ENCODE results near the gene ARSB.

ARSB gene

DNA sequence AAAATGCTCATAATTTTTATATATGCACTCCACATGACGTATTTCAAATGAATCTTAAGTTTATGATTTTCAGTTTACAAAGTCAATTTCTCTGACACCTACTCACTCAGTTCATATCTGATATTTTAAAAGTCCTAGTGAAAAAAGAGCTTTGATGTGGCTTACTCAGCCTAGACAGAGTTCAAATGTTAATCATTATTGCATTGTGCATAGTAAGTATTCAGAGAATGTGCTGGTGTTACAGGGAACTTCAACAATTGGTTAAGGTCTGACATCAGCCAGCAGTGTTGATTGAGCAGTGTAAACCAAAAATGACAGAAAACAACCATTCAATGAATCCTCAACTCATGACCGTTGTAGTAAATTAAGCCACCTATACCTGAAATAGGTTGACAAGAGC lies 189.4 kb downstream of the ARSB start:
- no peaks in the 10 kb centered on the region for H3K4me1 ChIP-seq (ENCODE audit: insufficient read depth, low read length)
- H3K9ac ChIP-seq (ENCODE audit: low read length) = no peak overlapping the region
- no peak overlapping the region for H3K27ac ChIP-seq (ENCODE audit: low read depth, low read length)
- H3K27me3 ChIP-seq (ENCODE audit: control insufficient read depth in 1 of 2, insufficient read depth in 2 of 2, low read length in 2 of 2) = no peaks in the 10 kb centered on the region
- H3K4me3 ChIP-seq (ENCODE audit: low read depth in 1 of 2, low read length in 2 of 2) = no peak overlapping the region
- no peaks in the 10 kb centered on the region for H3K9me3 ChIP-seq (ENCODE audit: low read length)
- no peaks in the 10 kb centered on the region for H3K36me3 ChIP-seq (ENCODE audit: insufficient read depth, low read length)

DNA sequence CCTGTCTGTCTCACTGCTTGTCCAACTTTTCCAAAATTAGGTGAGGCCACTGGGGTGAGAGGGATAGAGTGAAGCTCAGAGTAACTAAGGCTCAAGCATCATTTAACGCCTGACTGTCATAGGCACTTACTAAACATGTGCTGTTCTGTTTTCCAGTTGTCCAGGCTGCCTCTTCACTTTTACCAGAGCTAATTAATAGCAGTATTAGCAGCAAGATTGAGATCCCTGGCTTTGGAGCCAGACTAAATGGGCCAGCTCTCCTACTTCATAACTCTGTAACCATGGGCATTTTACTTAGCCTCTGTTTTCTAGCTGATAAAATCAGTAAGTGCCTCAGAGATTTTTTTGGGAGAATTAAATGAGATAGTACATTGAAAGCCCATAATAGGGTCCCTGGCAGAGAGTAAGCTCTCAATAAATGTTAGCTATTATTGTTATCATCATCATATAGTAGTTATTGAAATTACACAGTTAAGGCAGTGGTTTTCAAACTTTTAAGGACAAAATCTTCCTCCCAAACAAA lies 190.4 kb downstream of the ARSB start:
- H3K27me3 ChIP-seq (ENCODE audit: control insufficient read depth in 1 of 2, insufficient read depth in 2 of 2, low read length in 2 of 2) = no peaks in the 10 kb centered on the region
- no peak overlapping the region for H3K4me3 ChIP-seq (ENCODE audit: low read depth in 1 of 2, low read length in 2 of 2)
- no peak overlapping the region for H3K9ac ChIP-seq (ENCODE audit: low read length)
- H3K27ac ChIP-seq (ENCODE audit: low read depth, low read length) = no peak overlapping the region
- no peaks in the 10 kb centered on the region for H3K9me3 ChIP-seq (ENCODE audit: low read length)
- no peaks in the 10 kb centered on the region for H3K36me3 ChIP-seq (ENCODE audit: insufficient read depth, low read length)
- H3K4me1 ChIP-seq (ENCODE audit: insufficient read depth, low read length) = no peaks in the 10 kb centered on the region

- Histone ChIP-seq H3K9me3 (ENCODE audit: low read length) (no peaks in the 10 kb centered on the region), H3K9ac (ENCODE audit: low read length) (no peak overlapping the region), H3K4me3 (ENCODE audit: low read depth in 1 of 2, low read length in 2 of 2) (no peak overlapping the region), H3K36me3 (ENCODE audit: insufficient read depth, low read length) (no peaks in the 10 kb centered on the region), H3K27me3 (ENCODE audit: control insufficient read depth in 1 of 2, insufficient read depth in 2 of 2, low read length in 2 of 2) (no peaks in the 10 kb centered on the region), H3K4me1 (ENCODE audit: insufficient read depth, low read length) (no peaks in the 10 kb centered on the region), H3K27ac (ENCODE audit: low read depth, low read length) (no peak overlapping the region)
Observed at GRCh38 chr5:78793907-78794662, 191.0 kb downstream of the ARSB start.

GRCh38 chr5:78792345-78793055 lies 192.6 kb downstream of the ARSB start:
- H3K36me3 ChIP-seq (ENCODE audit: insufficient read depth, low read length) = no peaks in the 10 kb centered on the region
- H3K27ac ChIP-seq (ENCODE audit: low read depth, low read length) = no peak overlapping the region
- no peaks in the 10 kb centered on the region for H3K9me3 ChIP-seq (ENCODE audit: low read length)
- peaks cover 9% of the 10 kb centered on the region for H3K4me1 ChIP-seq (ENCODE audit: insufficient read depth, low read length)
- H3K9ac ChIP-seq (ENCODE audit: low read length) = no peak overlapping the region
- no peak overlapping the region for H3K4me3 ChIP-seq (ENCODE audit: low read depth in 1 of 2, low read length in 2 of 2)
- no peaks in the 10 kb centered on the region for H3K27me3 ChIP-seq (ENCODE audit: control insufficient read depth in 1 of 2, insufficient read depth in 2 of 2, low read length in 2 of 2)

- no peaks in the 10 kb centered on the region for H3K9me3 ChIP-seq (ENCODE audit: low read length)
- no peak overlapping the region for H3K9ac ChIP-seq (ENCODE audit: low read length)
- peaks cover 14% of the 10 kb centered on the region for H3K4me1 ChIP-seq (ENCODE audit: insufficient read depth, low read length)
- H3K27me3 ChIP-seq (ENCODE audit: control insufficient read depth in 1 of 2, insufficient read depth in 2 of 2, low read length in 2 of 2) = no peaks in the 10 kb centered on the region
- no peak overlapping the region for H3K27ac ChIP-seq (ENCODE audit: low read depth, low read length)
- no peaks in the 10 kb centered on the region for H3K36me3 ChIP-seq (ENCODE audit: insufficient read depth, low read length)
- H3K4me3 ChIP-seq (ENCODE audit: low read depth in 1 of 2, low read length in 2 of 2) = no peak overlapping the region
Observed at GRCh38 chr5:78791501-78792100, 193.5 kb downstream of the ARSB start.

GRCh38 chr5:78787783-78788182 lies 197.3 kb downstream of the ARSB start:
- Histone ChIP-seq H3K27ac (ENCODE audit: low read depth, low read length) (no peak overlapping the region), H3K27me3 (ENCODE audit: control insufficient read depth in 1 of 2, insufficient read depth in 2 of 2, low read length in 2 of 2) (no peaks in the 10 kb centered on the region), H3K9me3 (ENCODE audit: low read length) (no peaks in the 10 kb centered on the region), H3K36me3 (ENCODE audit: insufficient read depth, low read length) (no peaks in the 10 kb centered on the region), H3K4me1 (ENCODE audit: insufficient read depth, low read length) (peaks cover 14% of the 10 kb centered on the region), H3K4me3 (ENCODE audit: low read depth in 1 of 2, low read length in 2 of 2) (no peak overlapping the region), H3K9ac (ENCODE audit: low read length) (no peak overlapping the region)

GRCh38 chr5:78785454-78785853 lies 199.7 kb downstream of the ARSB start:
- no peaks in the 10 kb centered on the region for H3K27me3 ChIP-seq (ENCODE audit: control insufficient read depth in 1 of 2, insufficient read depth in 2 of 2, low read length in 2 of 2)
- no peaks in the 10 kb centered on the region for H3K36me3 ChIP-seq (ENCODE audit: insufficient read depth, low read length)
- H3K4me3 ChIP-seq (ENCODE audit: low read depth in 1 of 2, low read length in 2 of 2) = no peak overlapping the region
- no peak overlapping the region for H3K9ac ChIP-seq (ENCODE audit: low read length)
- H3K4me1 ChIP-seq (ENCODE audit: insufficient read depth, low read length) = peaks cover 14% of the 10 kb centered on the region
- no peak overlapping the region for H3K27ac ChIP-seq (ENCODE audit: low read depth, low read length)
- H3K9me3 ChIP-seq (ENCODE audit: low read length) = no peaks in the 10 kb centered on the region

DNA sequence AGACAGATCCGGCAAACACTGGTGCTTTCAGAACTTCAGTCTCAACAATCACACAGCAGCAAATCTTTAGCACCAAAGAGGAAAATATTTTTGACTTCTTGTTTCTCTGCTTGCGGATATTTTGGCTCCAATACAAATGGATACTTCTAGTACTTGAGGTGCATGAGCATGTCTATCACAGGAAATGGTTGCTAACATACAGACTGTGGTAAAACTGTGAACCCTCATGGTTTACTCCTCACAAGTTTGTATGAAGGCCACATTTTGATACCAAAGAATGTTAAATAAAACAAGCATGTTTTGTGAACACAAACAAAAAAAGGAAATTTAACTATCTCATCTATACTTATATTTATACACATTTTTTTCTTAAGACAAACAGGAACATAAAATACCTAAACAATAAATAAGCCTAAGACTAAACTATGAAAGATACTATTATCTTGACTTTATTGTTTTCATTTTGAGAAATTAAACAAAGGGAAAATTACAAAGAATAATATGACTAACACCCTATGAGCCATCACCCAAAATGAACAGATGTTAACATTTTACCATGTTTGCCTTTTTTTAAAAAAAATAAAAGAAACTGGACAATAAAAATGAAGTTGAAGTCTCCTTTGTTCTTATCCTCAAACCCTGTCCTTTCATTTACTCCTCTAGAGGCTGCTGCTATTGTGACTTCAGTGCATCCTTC lies 201.5 kb downstream of the ARSB start:
- Histone ChIP-seq H3K4me1 (ENCODE audit: insufficient read depth, low read length) (peaks cover 14% of the 10 kb centered on the region), H3K4me3 (ENCODE audit: low read depth in 1 of 2, low read length in 2 of 2) (no peak overlapping the region), H3K9ac (ENCODE audit: low read length) (no peak overlapping the region), H3K27ac (ENCODE audit: low read depth, low read length) (no peak overlapping the region), H3K9me3 (ENCODE audit: low read length) (no peaks in the 10 kb centered on the region), H3K36me3 (ENCODE audit: insufficient read depth, low read length) (no peaks in the 10 kb centered on the region), H3K27me3 (ENCODE audit: control insufficient read depth in 1 of 2, insufficient read depth in 2 of 2, low read length in 2 of 2) (no peaks in the 10 kb centered on the region)

GRCh38 chr5:78782728-78783127 lies 202.4 kb downstream of the ARSB start:
- Histone ChIP-seq H3K4me3 (ENCODE audit: low read depth in 1 of 2, low read length in 2 of 2) (no peak overlapping the region), H3K27ac (ENCODE audit: low read depth, low read length) (no peak overlapping the region), H3K9ac (ENCODE audit: low read length) (no peak overlapping the region), H3K4me1 (ENCODE audit: insufficient read depth, low read length) (peaks cover 8% of the 10 kb centered on the region), H3K27me3 (ENCODE audit: control insufficient read depth in 1 of 2, insufficient read depth in 2 of 2, low read length in 2 of 2) (no peaks in the 10 kb centered on the region), H3K36me3 (ENCODE audit: insufficient read depth, low read length) (no peaks in the 10 kb centered on the region), H3K9me3 (ENCODE audit: low read length) (no peaks in the 10 kb centered on the region)

- H3K4me3 ChIP-seq (ENCODE audit: low read depth in 1 of 2, low read length in 2 of 2) = no peak overlapping the region
- H3K4me1 ChIP-seq (ENCODE audit: insufficient read depth, low read length) = no peaks in the 10 kb centered on the region
- H3K27me3 ChIP-seq (ENCODE audit: control insufficient read depth in 1 of 2, insufficient read depth in 2 of 2, low read length in 2 of 2) = no peaks in the 10 kb centered on the region
- H3K9me3 ChIP-seq (ENCODE audit: low read length) = no peaks in the 10 kb centered on the region
- H3K9ac ChIP-seq (ENCODE audit: low read length) = no peak overlapping the region
- H3K27ac ChIP-seq (ENCODE audit: low read depth, low read length) = no peak overlapping the region
- H3K36me3 ChIP-seq (ENCODE audit: insufficient read depth, low read length) = no peaks in the 10 kb centered on the region
Observed at GRCh38 chr5:78781611-78782286, 203.4 kb downstream of the ARSB start.
